CD14-positive monocyte (primary cell): ENCODE results near the gene ECE2. TPM values are rescaled to one million over a fixed set of nuclear protein-coding genes. Genes with fewer than 3 reads are reported as not detected.

Experiments used
- DNase-seq, 3 donors: peaks; one replicate each; pipeline ENCODE4 v3.0.0-alpha.2; 2011 to 2022
- H2AFZ ChIP-seq: 2 replicates; pipeline ENCODE4 v1.6.0; 2012; ENCODE audit warnings: mild to moderate bottlenecking, low read depth, low read length, inconsistent platforms; ENCODE audit not compliant: insufficient read depth, poor library complexity, severe bottlenecking
- H3K27ac ChIP-seq, 2 donors: 1 replicate in 1 of 2; 2 replicates in 1 of 2; pipeline ENCODE4 v1.5.1; 2012 to 2013; ENCODE audit warnings: low read length in 2 of 2, control low read depth in 1 of 2, inconsistent platforms in 1 of 2, low read depth in 1 of 2, mild to moderate bottlenecking in 1 of 2
- H3K27me3 ChIP-seq, 2 donors: one replicate each; pipeline versions ENCODE4 v1.6.0 to v1.6.1; 2011 to 2013; ENCODE audit warnings: low read length in 2 of 2; ENCODE audit not compliant: control insufficient read depth in 2 of 2, insufficient read depth in 2 of 2
- H3K36me3 ChIP-seq, 2 donors: replicated peaks in 1 of 2; 1 replicate in 1 of 2; 2 replicates in 1 of 2; pipeline versions ENCODE4 v1.5.1 to v1.6.1; 2012 to 2013; ENCODE audit warnings: low read length in 2 of 2, control low read depth in 1 of 2, inconsistent platforms in 1 of 2, mild to moderate bottlenecking in 1 of 2; ENCODE audit not compliant: insufficient read depth in 2 of 2, control insufficient read depth in 1 of 2
- H3K4me1 ChIP-seq, 2 donors: 1 replicate in 1 of 2; 2 replicates in 1 of 2; pipeline versions ENCODE4 v1.5.1 to v1.6.1; 2012 to 2013; ENCODE audit warnings: low read length in 2 of 2, control low read depth in 1 of 2, inconsistent platforms in 1 of 2, mild to moderate bottlenecking in 1 of 2, moderate library complexity in 1 of 2; ENCODE audit not compliant: insufficient read depth in 2 of 2, control insufficient read depth in 1 of 2
- H3K4me2 ChIP-seq: replicated peaks from 2 replicates; pipeline ENCODE3; 2012; ENCODE audit warnings: low read length, moderate library complexity, mild to moderate bottlenecking; ENCODE audit not compliant: poor library complexity, severe bottlenecking; ENCODE audit errors: extremely low read depth
- H3K4me3 ChIP-seq, 3 experiments: fragments of 200-600 bp in 1 of 3; sonication (generic) in 1 of 3; replicated peaks in 1 of 3; 1 replicate in 2 of 3; 2 replicates in 1 of 3; pipeline ENCODE4 v1.5.1; 2011 to 2013; ENCODE audit warnings: low read length in 3 of 3, mild to moderate bottlenecking in 3 of 3, control low read depth in 2 of 3, low read depth in 2 of 3, inconsistent platforms in 1 of 3, moderate library complexity in 1 of 3
- H3K79me2 ChIP-seq: 2 replicates; pipeline ENCODE4 v1.6.0; 2012; ENCODE audit warnings: mild to moderate bottlenecking, control low read depth, inconsistent platforms, low read length, moderate library complexity; ENCODE audit not compliant: insufficient read depth
- H3K9ac ChIP-seq: 2 replicates; pipeline ENCODE4 v1.6.0; 2017; ENCODE audit warnings: low read length, mild to moderate bottlenecking; ENCODE audit not compliant: insufficient read depth, poor library complexity, severe bottlenecking
- H3K9me3 ChIP-seq, 2 donors: replicated peaks in 1 of 2; 1 replicate in 1 of 2; 2 replicates in 1 of 2; pipeline versions ENCODE4 v1.5.1 to v1.6.1; 2012 to 2013; ENCODE audit warnings: low read length in 2 of 2, control low read depth in 1 of 2; ENCODE audit not compliant: control insufficient read depth in 1 of 2, insufficient read depth in 1 of 2
- H4K20me1 ChIP-seq: 2 replicates; pipeline ENCODE4 v1.6.0; 2012; ENCODE audit warnings: mild to moderate bottlenecking, low read length, control low read depth, moderate library complexity; ENCODE audit not compliant: insufficient read depth
- H3K27ac Mint-ChIP-seq, 7 donors: one replicate each; pipeline ENCODE4 v1.8.0; 2020; ENCODE audit warnings: mild to moderate bottlenecking in 7 of 7, mixed read lengths in 7 of 7, moderate library complexity in 6 of 7, inconsistent platforms in 2 of 7
- H3K27me3 Mint-ChIP-seq, 3 donors: one replicate each; pipeline ENCODE4 v1.8.0; 2021 to 2022; ENCODE audit warnings: low read depth in 3 of 3, mild to moderate bottlenecking in 3 of 3, mixed read lengths in 3 of 3, moderate library complexity in 3 of 3, inconsistent platforms in 1 of 3
- H3K36me3 Mint-ChIP-seq, 2 donors: one replicate each; pipeline ENCODE4 v1.8.0; 2020; ENCODE audit warnings: mixed read lengths in 2 of 2, inconsistent platforms in 1 of 2, mild to moderate bottlenecking in 1 of 2
- H3K4me1 Mint-ChIP-seq: one replicate; pipeline ENCODE4 v1.8.0; 2020; ENCODE audit warnings: mild to moderate bottlenecking, mixed read lengths
- H3K4me3 Mint-ChIP-seq, 2 donors: one replicate each; pipeline ENCODE4 v1.8.0; 2020; ENCODE audit warnings: mild to moderate bottlenecking in 2 of 2, mixed read lengths in 2 of 2, moderate library complexity in 1 of 2
- H3K9me3 Mint-ChIP-seq, 7 donors: one replicate each; pipeline ENCODE4 v1.8.0; 2020 to 2022; ENCODE audit warnings: mixed read lengths in 7 of 7, mild to moderate bottlenecking in 6 of 7, moderate library complexity in 6 of 7, inconsistent platforms in 2 of 7
- WGBS: methylation state at CpG from one replicate; pipeline ENCODE4 v1.1.5; 2013; ENCODE audit warnings: missing lambda C conversion rate; ENCODE audit not compliant: insufficient coverage; 5-methylcytosine and 5-hydroxymethylcytosine counted together
- intact Hi-C, 2 donors: fragments of 100-400 bp; cut with micrococcal nuclease; formaldehyde crosslinking; loops; one replicate each; pipeline versions ENCODE4 v1.15.0 to v1.15.1; 2023
- polyA plus RNA-seq, 3 donors: library from polyadenylated mRNA; depleted of rRNA in 1 of 3; unstranded in 2 of 3; stranded (reverse) in 1 of 3; fragments of 300-500 nt in 2 of 3; fragments of >200 nt in 1 of 3; fragmentation: Illumina TruSeq in 2 of 3; gene quantifications; 1 replicate in 2 of 3; 2 replicates in 1 of 3; pipeline ENCODE4 v1.2.3, GENCODE V29; 2012 to 2021
- TF ChIP-seq, protein P1 (sequence below): fragments of 200-600 bp; IDR thresholded peaks from one replicate; pipeline ENCODE4 v1.8.0; 2022; ENCODE audit warnings: antibody characterized with exemption, mild to moderate bottlenecking

Gene ECE2
- polyA plus RNA-seq, 3 donors, result not detected

DNA sequence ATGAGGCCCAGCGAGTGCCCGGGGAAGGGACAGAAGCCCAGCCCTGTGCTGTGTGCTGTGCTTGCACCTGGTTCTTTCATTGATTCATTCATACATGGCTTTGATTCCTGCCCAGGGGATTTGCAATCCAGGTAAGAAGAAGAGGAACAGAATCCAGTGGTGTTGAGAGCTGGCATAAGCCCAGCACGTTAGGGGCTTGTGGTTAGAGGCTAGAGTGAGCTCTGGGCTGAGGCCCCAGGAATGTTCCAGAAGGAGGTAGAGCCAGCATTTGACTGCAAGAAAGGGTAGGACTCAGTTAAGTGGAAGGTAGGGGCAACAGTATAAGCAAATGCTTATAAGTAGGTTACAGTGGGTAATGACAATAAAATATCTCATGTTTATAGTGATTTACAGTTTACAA lies 44.2 kb upstream of the ECE2 start:
- H3K27ac Mint-ChIP-seq, result peak overlapping the region in 1 of 7 donors; percentile 47
- Histone ChIP-seq H3K4me3 (no peak overlapping the region), H3K9me3 (peaks cover 0 to 15% of the 10 kb centered on the region in 2 donors), H3K4me1 (peaks cover 4 to 8% of the 10 kb centered on the region in 2 donors), H3K79me2 (no peaks in the 10 kb centered on the region), H2AFZ (no peak overlapping the region), H3K9ac (no peak overlapping the region), H3K4me2 (no peak overlapping the region), H4K20me1 (no peaks in the 10 kb centered on the region), H3K36me3 (no peaks in the 10 kb centered on the region), H3K27me3 (peaks cover 49 to 57% of the 10 kb centered on the region in 2 donors), H3K27ac (no peak overlapping the region)
- peaks cover 8% of the 10 kb centered on the region for H3K4me1 Mint-ChIP-seq
- no peak for DNase-seq
- TF ChIP-seq, protein P1, sequence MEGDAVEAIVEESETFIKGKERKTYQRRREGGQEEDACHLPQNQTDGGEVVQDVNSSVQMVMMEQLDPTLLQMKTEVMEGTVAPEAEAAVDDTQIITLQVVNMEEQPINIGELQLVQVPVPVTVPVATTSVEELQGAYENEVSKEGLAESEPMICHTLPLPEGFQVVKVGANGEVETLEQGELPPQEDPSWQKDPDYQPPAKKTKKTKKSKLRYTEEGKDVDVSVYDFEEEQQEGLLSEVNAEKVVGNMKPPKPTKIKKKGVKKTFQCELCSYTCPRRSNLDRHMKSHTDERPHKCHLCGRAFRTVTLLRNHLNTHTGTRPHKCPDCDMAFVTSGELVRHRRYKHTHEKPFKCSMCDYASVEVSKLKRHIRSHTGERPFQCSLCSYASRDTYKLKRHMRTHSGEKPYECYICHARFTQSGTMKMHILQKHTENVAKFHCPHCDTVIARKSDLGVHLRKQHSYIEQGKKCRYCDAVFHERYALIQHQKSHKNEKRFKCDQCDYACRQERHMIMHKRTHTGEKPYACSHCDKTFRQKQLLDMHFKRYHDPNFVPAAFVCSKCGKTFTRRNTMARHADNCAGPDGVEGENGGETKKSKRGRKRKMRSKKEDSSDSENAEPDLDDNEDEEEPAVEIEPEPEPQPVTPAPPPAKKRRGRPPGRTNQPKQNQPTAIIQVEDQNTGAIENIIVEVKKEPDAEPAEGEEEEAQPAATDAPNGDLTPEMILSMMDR, result no peak
- peaks cover 54 to 70% (median 57%) of the 10 kb centered on the region in 3 donors for H3K27me3 Mint-ChIP-seq
- peaks cover 0 to 16% (median 6%) of the 10 kb centered on the region in 7 donors for H3K9me3 Mint-ChIP-seq
- no peaks in the 10 kb centered on the region for H3K36me3 Mint-ChIP-seq
- WGBS, result 58% methylated on average over 3 of the region's 3 CpGs
- intact Hi-C loops, result no loop called here
- H3K4me3 Mint-ChIP-seq, result peak overlapping the region in 1 of 2 donors; percentile 81

DNA sequence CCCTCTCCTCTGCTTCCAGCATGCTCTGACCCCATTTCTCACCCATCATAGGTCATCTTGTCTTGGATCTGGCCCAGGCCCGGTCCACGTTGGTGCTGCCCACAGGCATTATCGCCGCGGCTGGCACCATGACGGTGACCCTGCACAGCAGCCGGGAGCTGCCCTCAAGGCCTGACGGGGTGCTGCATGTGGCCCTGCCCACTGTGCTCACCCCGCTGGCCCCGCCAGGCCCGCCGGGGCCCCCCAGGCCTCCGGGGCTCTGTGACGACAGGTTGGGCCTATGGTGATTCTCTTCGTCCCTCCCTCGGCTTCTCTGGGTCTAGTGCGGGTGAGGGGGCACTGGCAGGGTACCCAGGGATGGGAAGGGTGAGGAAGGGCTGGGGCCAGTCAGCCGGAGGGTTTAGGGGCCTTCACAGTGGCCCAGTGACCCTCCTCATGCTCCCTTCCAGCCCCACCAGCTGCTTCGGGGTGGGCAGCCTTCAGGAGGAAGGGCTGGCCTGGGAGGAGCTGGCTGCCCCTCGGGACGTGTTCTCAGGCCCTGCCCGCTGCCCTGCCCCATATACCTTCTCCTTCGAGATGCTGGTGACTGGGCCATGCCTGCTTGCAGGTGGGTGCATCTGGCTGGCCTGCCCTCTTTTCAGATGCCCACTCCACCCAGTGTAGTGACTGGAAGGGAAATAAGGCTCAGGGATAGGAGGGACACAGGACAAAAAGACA lies 42.5 kb upstream of the ECE2 start:
- Mint-ChIP-seq H3K36me3 (no peaks in the 10 kb centered on the region), H3K27ac (peak overlapping the region in 1 of 7 donors; percentile 6), H3K4me1 (peaks cover 8% of the 10 kb centered on the region), H3K4me3 (peak overlapping the region in 1 of 2 donors; percentile 30), H3K9me3 (peaks cover 0 to 13% (median 6%) of the 10 kb centered on the region in 7 donors), H3K27me3 (peaks cover 43 to 56% (median 44%) of the 10 kb centered on the region in 3 donors)
- no peak for DNase-seq
- Histone ChIP-seq H4K20me1 (no peaks in the 10 kb centered on the region), H3K9ac (no peak overlapping the region), H3K27ac (no peak overlapping the region), H3K4me3 (no peak overlapping the region), H3K27me3 (peaks cover 39 to 46% of the 10 kb centered on the region in 2 donors), H3K4me2 (no peak overlapping the region), H3K36me3 (no peaks in the 10 kb centered on the region), H2AFZ (no peak overlapping the region), H3K4me1 (peaks cover 4 to 8% of the 10 kb centered on the region in 2 donors), H3K9me3 (peaks cover 0 to 15% of the 10 kb centered on the region in 2 donors), H3K79me2 (no peaks in the 10 kb centered on the region)
- intact Hi-C loops, result no loop called here
- WGBS, result 95% methylated on average over 22 of the region's 23 CpGs
- TF ChIP-seq, protein P1, result no peak
